K562 (cell line): Measurements from ENCODE around the gene MYRIP. TPM values are rescaled to one million over a fixed set of nuclear protein-coding genes. Genes with fewer than 3 reads are reported as not detected.

Experiments
- CBFA2T3 ChIP-seq: fragments of 450-650 bp; IDR thresholded peaks from 2 replicates; pipeline ENCODE4 v1.6.1; 2017
- NCOA2 ChIP-seq, 2 experiments: fragments of 450-650 bp; IDR thresholded peaks; 2 replicates each; pipeline ENCODE4 v1.6.1; 2018; ENCODE audit warnings: mild to moderate bottlenecking in 2 of 2, moderate library complexity in 1 of 2; ENCODE audit not compliant: partially characterized antibody in 2 of 2
- ZNF324 ChIP-seq: fragments of 250-450 bp; sonication (Bioruptor Pico); IDR thresholded peaks from 2 replicates; pipeline ENCODE4 v1.4.0; 2020; ENCODE audit warnings: mild to moderate bottlenecking
- ZNF347 ChIP-seq: fragments of 450-650 bp; formaldehyde crosslinking; IDR thresholded peaks from 2 replicates; pipeline ENCODE4 v1.4.0; 2020; ENCODE audit warnings: low read depth, mild to moderate bottlenecking, moderate library complexity
- polyA plus RNA-seq, 8 experiments: library from polyadenylated mRNA; depleted of rRNA in 4 of 8; stranded (reverse) in 5 of 8; unstranded in 3 of 8; fragments of >200 nt; fragmentation: Nextera tagmentation in 2 of 8; fragmentation: Illumina TruSeq in 1 of 8; extraction: Ambion mirVana in 2 of 8; extraction: Trizol in 1 of 8; gene quantifications; 2 replicates each; pipeline versions ENCODE4 v1.2.1 to v1.2.3, GENCODE V29; 2011 to 2014; ENCODE audit warnings: inconsistent platforms in 1 of 8, missing spikeins in 1 of 8
- total RNA-seq, 7 experiments: library from RNA; depleted of rRNA in 6 of 7; stranded (reverse); fragments of >200 nt in 6 of 7; fragmentation: Illumina TruSeq in 2 of 7; extraction: Trizol in 2 of 7; gene quantifications; 2 replicates each; pipeline versions ENCODE4 v1.2.1 to v1.2.3, GENCODE V29; 2011 to 2021; ENCODE audit warnings: low replicate concordance in 1 of 7
- TF ChIP-seq, protein P1 (sequence below), 2 experiments: fragments of 450-650 bp; IDR thresholded peaks; 2 replicates each; pipeline ENCODE4 v1.6.1; 2016; ENCODE audit warnings: mild to moderate bottlenecking in 2 of 2, borderline replicate concordance in 1 of 2, low read depth in 1 of 2, moderate library complexity in 1 of 2

Gene MYRIP
- total and polyA plus RNA-seq, 9 of the 15 experiments (the other 6 are each of a cell fraction or from before 2014, with no cell fraction given), result 0.03 to 0.12 TPM; not detected in 7

DNA sequence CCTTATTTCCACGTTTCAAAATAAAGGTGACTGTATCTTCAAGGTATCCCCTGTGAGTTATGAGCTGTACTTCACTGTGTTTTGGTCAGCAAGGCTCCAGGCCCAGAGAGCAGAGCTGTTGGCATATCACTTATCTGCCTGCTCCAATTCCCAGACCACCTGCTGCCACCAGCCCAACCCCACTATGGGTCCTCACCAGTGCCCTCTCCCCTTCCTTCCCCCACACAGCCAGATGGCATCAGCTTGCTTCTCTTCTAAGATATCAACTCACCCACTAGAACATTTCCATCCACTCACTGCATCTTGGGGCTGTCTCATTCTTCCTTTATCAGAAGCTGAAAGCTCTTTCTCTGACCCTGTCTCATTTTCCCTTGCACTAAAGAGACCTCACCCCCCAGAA, 363.2 kb downstream of the MYRIP start (continued):
- TF ChIP-seq NCOA2 (IDR thresholded peaks at IDR 0.05; ENCODE audit: partially characterized antibody in 2 of 2) (no peak), CBFA2T3 (no peak), ZNF324 (no peak), ZNF347 (CRISPR knock-in tag) (no peak)
- TF ChIP-seq, protein P1, sequence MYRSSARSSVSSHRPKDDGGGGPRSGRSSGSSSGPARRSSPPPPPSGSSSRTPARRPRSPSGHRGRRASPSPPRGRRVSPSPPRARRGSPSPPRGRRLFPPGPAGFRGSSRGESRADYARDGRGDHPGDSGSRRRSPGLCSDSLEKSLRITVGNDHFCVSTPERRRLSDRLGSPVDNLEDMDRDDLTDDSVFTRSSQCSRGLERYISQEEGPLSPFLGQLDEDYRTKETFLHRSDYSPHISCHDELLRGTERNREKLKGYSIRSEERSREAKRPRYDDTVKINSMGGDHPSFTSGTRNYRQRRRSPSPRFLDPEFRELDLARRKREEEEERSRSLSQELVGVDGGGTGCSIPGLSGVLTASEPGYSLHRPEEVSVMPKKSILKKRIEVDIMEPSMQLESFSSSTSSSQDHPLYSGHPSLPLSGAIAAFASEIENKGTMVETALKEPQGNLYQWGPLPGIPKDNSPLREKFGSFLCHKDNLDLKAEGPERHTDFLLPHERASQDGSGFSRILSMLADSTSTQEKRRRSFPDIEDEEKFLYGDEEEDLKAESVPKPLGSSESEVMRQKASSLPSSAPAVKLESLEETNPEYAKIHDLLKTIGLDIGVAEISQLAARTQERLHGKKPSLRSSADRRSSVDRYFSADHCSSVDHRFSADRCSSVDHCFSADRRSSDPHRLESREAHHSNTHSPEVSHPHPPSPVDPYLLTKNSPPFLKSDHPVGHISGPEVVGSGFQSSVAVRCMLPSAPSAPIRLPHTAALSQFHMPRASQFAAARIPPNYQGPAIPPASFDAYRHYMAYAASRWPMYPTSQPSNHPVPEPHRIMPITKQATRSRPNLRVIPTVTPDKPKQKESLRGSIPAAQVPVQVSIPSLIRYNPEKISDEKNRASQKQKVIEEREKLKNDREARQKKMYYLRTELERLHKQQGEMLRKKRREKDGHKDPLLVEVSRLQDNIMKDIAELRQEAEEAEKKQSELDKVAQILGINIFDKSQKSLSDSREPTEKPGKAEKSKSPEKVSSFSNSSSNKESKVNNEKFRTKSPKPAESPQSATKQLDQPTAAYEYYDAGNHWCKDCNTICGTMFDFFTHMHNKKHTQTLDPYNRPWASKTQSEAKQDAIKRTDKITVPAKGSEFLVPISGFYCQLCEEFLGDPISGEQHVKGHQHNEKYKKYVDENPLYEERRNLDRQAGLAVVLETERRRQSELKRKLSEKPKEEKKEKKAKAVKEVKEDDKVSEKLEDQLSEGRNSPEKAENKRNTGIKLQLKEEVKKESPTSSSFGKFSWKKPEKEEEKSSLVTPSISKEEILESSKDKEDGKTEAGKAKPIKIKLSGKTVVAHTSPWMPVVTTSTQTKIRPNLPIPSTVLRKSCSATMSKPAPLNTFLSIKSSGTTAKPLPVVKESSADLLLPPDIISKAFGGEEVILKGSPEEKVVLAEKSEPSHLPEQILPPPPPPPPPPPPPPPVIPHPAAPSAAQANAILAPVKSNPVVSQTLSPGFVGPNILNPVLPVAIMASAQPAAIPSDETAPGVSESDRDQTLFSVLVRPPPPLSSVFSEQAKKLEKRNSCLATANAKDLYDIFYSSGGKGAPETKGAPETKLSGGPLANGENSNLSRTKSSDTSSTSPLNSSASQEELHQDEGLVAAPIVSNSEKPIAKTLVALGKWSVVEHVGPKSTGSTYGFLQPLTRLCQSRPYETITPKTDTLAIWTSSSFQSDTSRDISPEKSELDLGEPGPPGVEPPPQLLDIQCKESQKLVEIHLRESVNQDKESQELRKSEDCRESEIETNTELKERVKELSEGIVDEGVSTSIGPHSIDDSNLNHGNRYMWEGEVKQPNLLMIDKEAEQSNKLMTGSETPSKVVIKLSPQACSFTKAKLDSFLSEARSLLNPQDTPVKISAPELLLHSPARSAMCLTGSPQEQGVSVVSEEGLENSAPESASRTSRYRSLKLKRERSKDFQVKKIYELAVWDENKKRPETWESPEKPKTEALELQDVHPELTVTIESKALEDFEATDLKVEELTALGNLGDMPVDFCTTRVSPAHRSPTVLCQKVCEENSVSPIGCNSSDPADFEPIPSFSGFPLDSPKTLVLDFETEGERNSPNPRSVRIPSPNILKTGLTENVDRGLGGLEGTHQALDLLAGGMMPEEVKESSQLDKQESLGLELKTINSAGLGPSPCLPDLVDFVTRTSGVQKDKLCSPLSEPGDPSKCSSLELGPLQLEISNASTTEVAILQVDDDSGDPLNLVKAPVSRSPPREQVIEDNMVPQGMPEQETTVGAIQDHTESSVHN (IDR thresholded peaks at IDR 0.05; ENCODE audit: borderline replicate concordance in 1 of 2, low read depth in 1 of 2), result no peak
- TF ChIP-seq, all 486 proteins: peak for 0
